ENCODE data around the gene NAT8L. TPM values are rescaled to one million over a fixed set of nuclear protein-coding genes. Genes with fewer than 3 reads are reported as not detected.
A peak's percentile ranks its signal among the peaks of the same experiment; 100 is the strongest.

NAT8L gene
- total RNA-seq, 4 donors from 2014 or later: 1.5 to 3.2 (median 1.8) TPM

GRCh38 chr4:2065106-2065930 is 6.2 kb downstream of the NAT8L start:
- no peak overlapping the region for H3K4me3 ChIP-seq
- in situ Hi-C loops (cut with MboI; ENCODE audit: low sequenced_read_pairs in 4 of 4): no loop called here
- no peaks in the 10 kb centered on the region for H3K36me3 ChIP-seq
- DNase-seq (no peak), ATAC-seq (no peak)
- no peaks in the 10 kb centered on the region for H3K9me3 ChIP-seq
- intact Hi-C loops (cut with DNase I; ENCODE audit: low total_unique reads): no loop called here
- no peak for TF ChIP-seq CTCF (IDR thresholded peaks at IDR 0.05 in 4 of 5, conservative IDR thresholded peaks at IDR 0.05 in 1 of 5)
- no peak for TF ChIP-seq POLR2A (IDR thresholded peaks at IDR 0.05)
- H3K27me3 ChIP-seq: peaks cover 4 to 9% (median 6%) of the 10 kb centered on the region in 3 donors
- H3K27ac ChIP-seq: no peak overlapping the region
- H3K4me1 ChIP-seq: no peaks in the 10 kb centered on the region

DNA sequence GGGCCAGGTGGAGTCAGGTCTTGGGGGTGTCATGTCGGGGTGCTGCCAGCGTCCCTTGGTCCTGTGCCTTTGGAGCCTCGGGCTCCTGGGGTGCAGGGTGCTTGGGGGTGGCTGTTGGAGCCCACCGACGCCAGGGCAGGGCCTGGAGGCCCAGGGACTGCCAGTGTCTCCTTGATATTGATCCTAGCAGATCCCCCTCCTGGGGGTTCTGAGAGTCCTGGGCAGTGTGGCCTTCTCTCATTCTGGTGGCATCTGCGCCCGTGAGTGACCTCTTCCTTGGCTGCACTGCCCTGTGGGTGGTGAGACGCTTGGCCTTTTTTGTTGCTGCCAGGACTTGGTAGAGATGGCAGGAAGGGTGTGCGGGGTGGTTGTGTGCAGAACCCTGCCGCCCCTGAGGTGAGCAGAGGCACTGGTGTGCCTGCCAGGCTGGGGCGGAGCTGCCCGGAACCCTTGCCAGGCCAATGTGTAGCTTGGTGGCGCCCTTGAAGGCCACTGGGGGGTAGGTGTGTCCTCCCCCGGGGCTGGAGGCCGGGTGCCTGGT is 7.0 kb downstream of the NAT8L start:
- no peak for ATAC-seq

DNA sequence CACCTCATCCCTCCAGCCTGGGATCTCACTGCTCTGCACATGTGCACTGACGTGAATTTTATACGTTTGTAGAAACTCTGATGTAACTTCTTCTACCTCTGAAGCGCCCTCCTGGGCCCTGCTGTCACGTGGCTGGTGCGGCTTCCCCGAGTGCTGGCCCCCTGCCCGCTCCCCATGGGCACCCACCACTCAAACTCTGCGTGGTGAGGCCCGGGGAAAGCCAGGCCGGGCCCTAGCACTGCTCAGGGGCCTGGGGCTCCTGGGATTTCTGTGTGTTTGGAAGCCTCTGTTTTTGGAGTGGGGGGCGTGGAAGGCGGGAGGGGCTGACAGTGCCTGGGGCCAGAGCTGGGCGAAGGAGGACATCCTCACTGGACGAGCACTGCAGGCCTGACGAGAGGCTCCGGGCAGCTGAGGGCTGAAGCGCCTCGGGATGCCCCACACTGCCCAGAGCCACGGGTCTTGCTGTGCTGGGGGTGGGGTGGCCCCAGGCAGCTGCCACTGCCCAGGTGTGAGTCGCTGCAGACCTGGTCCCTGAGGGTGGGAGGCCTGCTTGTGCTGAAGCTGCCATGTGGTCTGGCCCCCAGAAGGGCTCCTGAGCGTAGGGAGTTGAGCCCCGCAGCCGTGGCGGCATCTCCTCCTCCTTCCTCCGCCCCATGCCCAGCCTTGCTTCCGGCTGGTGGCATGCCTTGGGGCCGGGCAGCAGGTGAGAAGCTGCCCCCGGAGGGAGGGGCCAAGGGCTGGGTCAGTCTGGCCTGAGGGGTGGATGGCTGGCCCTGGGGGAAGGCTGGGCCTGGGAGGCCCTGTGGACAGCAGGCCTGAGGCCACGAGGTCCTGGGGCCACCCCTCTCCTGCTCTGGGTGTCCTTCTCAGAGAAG is 7.7 kb downstream of the NAT8L start:
- peaks cover 0 to 7% (median 0%) of the 10 kb centered on the region in 3 donors for H3K27me3 ChIP-seq
- no peak for ATAC-seq

More for the DNA sequence above, 7.0 kb downstream of the NAT8L start:
- Histone ChIP-seq H3K4me1 (no peaks in the 10 kb centered on the region), H3K27ac (no peak overlapping the region), H3K36me3 (no peaks in the 10 kb centered on the region), H3K4me3 (no peak overlapping the region), H3K9me3 (no peaks in the 10 kb centered on the region), H3K27me3 (peaks cover 0 to 7% (median 2%) of the 10 kb centered on the region in 3 donors)
- peak in 1 of 2 donors; percentile 6 for DNase-seq
- in situ Hi-C loops (cut with MboI; ENCODE audit: low sequenced_read_pairs in 4 of 4) (no loop called here), intact Hi-C loops (cut with DNase I; ENCODE audit: low total_unique reads) (no loop called here)
- TF ChIP-seq POLR2A (IDR thresholded peaks at IDR 0.05) (no peak), CTCF (IDR thresholded peaks at IDR 0.05 in 4 of 5, conservative IDR thresholded peaks at IDR 0.05 in 1 of 5) (no peak)

More for the DNA sequence above, 7.7 kb downstream of the NAT8L start:
- Histone ChIP-seq H3K9me3 (no peaks in the 10 kb centered on the region), H3K4me3 (no peak overlapping the region), H3K27ac (no peak overlapping the region), H3K36me3 (no peaks in the 10 kb centered on the region), H3K4me1 (no peaks in the 10 kb centered on the region)
- in situ Hi-C loops (cut with MboI; ENCODE audit: low sequenced_read_pairs in 4 of 4): no loop called here
- TF ChIP-seq CTCF (IDR thresholded peaks at IDR 0.05 in 4 of 5, conservative IDR thresholded peaks at IDR 0.05 in 1 of 5): no peak
- TF ChIP-seq POLR2A (IDR thresholded peaks at IDR 0.05): no peak
- intact Hi-C loops (cut with DNase I; ENCODE audit: low total_unique reads): no loop called here
- no peak for DNase-seq
